IPS-NIHi7 (cell line): ENCODE measurements around the gene PRSS21.

ENCODE experiments used
- DNase-seq: peaks from one replicate; pipeline ENCODE4 v3.0.0; 2012; ENCODE audit warnings: mixed read lengths; ENCODE audit errors: extremely low spot score

Gene PRSS21, protein sequence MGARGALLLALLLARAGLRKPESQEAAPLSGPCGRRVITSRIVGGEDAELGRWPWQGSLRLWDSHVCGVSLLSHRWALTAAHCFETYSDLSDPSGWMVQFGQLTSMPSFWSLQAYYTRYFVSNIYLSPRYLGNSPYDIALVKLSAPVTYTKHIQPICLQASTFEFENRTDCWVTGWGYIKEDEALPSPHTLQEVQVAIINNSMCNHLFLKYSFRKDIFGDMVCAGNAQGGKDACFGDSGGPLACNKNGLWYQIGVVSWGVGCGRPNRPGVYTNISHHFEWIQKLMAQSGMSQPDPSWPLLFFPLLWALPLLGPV

DNA sequence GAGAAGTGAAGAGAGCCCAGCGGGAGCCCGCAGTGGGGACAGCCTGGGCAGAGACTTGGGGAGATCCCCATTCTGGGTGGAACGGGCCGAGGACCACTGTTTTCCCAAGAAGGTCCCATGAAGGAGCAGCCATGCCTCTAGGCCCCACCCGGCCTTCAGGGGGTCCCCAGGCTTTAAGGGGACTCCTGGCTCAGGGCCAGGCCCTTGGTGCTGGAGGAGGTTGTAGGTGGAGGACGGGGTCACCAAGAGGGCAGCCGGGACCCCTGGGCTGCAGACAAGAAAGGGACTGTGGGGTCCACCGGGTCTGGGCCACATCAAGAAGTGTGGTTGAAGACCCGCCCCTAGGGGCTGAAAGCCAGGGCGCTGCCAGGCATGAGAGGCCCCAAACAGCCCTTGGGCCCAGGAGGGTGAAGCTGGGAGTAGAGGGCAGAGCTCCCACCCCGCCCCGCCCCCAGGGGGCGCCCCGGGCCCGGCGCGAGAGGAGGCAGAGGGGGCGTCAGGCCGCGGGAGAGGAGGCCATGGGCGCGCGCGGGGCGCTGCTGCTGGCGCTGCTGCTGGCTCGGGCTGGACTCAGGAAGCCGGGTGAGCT, at the start of gene PRSS21:
Gene PRSS21, plus strand, starts transcription at position 487 of the 589 bp plus-strand sequence. Its CDS starts 32 bp downstream, at position 519.
- DNase-seq: peak; percentile 70

DNA sequence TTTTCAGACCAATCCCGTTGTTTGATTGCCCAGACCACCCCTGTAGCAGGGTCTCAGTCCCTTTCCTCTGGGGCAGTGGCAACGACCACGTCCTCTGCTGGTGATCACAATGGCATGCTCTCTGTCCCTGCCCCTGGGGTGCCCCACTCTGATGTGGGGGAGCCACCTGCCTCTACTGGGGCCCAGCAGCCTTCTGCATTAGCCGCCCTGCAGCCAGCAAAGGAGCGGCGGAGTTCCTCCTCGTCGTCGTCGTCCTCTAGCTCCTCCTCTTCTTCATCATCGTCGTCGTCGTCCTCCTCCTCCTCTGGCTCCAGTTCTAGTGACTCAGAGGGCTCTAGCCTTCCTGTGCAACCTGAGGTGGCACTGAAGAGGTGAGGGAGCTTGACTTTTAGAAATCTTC, 49.1 kb upstream of the PRSS21 start:
- DNase-seq: no peak

DNA sequence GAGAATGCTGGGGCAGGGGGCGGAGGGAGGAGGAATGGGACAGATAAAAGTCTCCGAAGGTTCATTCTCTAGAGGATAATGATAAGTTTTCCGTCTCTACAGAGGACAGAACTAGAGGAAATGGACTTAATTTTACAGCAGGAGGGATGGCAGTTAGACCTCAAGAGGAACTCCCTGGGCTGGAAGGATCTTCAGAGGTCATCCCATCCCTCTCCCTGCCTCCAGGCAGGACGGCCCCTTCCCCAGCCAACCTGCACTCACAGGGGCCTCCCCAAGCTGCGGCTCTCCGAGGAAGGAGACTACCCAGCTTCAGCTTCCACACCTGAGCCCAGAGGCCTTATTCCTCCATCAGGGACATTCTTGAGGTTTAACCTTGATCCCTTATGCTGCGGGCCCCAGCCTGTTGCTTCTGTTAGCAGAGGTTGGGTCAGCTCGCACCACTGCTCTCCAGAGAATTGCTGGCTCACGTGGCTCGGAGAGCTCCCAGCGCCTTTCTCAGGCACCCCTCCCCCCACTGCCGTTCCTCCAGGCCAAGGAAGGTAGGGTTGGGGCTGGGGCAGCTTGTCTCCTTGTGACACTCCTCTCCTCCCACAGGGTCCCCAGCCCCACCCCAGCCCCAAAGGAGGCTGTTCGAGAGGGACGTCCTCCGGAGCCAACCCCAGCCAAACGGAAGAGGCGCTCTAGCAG, 48.5 kb upstream of the PRSS21 start:
- DNase-seq: no peak

DNA sequence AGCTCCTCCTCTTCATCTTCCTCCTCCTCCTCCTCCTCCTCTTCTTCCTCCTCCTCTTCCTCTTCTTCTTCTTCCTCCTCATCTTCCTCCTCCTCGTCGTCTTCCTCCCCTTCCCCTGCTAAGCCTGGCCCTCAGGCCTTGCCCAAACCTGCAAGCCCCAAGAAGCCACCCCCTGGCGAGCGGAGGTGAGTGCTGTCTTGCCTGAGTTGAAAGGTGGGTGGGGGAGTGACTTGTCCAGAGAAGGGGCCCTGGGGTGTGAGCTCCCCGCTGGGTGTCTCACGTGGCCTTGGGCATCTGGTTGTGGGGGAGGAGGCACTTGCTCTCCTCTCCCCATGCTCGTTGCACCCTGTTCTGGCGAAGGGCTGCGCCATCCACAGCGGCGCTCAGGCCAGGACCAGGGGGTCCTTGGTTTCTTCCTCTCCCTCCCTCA, 47.9 kb upstream of the PRSS21 start:
- no peak for DNase-seq

DNA sequence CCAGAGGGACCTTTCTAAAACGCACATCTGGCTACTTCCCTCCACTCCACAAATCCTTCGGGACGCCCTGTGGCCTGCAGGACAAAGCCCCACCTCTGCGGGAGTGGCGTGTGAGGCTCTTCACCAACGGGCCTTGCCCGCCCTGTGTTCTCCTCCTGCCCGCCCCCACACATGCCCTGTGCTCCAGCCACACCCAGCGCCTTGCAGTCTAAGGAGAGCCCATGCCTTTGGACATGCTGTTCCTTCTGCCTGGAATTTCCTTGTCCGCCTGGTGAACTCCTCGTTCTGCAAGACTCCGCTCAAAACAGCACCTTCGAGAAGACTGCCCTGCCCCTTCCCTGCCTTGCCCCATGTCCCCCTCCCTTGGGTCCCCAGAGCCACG, 47.4 kb upstream of the PRSS21 start:
- DNase-seq: no peak

DNA sequence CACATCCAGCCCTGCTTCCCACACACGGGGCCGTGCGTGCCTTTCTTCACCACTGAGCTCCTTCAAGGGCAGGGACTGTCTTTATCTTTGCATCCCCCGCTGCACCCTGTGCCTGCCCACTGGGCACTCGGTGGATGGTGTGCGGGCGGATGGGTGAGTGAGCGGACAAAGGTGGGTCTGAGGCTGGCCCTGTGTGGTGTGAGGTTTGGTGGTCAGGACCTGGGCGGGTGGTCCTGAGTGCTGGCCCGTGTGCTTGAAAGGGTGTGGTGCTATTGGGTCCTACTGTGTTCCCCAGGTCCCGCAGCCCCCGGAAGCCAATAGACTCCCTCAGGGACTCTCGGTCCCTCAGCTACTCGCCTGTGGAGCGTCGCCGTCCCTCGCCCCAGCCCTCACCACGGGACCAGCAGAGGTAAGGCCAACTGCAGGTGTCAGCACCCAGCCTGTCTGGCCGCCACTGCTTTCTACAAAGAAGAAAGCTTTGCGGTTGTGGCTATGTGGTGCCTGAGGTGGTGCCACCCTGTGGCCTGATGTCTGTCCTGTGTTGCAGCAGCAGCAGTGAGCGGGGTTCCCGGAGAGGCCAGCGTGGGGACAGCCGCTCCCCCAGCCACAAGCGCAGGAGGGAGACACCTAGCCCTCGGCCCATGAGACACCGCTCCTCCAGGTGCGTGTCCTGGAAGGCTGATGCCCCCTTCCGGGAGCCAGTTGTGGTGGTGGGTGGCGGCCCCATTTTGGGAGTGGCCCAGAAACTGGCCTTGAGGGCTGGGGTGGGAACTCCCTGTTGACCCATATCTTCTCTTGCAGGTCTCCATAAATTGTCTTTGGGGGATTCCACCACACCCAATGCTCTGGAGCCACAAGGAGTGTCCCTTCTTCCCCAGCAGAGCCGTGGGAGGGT, 46.7 kb upstream of the PRSS21 start:
- DNase-seq: no peak

DNA sequence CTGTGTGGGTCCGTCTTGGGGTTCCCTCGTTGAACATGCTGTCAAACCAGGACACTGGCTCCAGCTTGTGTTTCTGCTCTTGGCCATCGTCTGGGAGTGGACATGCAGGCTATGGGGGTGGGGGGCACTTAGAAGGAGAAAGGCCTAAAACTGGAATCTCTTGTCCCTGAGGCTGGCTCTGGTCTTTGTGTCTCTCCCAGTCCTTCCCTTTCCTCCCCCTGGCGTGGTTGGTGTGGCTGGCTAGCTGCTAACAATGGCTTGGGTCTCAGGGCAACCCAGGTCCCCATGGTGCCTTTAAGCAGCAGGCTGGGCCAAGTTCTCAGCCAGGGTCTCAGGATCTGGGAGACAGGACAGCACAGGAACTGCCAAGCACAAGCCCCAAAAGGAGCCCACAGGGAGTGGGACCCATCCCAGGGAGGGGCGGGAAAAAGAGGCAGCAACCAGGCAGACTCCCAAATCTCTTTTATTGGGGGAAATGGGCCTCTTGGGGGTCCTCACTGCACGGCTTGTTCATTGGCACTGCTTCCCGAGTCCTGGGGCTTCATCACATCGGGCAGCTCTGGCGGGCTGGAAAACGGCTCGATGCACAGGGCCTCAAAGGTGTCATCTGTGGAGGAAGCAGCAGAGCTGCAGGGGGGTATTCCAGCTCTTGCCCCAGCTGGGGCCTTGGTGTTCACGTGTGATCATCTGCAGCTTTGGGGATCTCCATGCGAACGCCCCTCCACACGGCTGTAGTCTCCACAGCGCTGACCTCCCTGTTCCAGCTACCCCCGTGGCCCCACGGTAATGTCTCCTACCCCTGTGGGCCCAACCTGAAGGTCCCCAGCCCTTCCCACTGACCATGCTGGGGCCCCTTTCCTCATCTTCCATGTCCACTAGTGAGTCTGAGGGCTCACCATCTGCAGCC, 45.3 kb upstream of the PRSS21 start:
- no peak for DNase-seq

DNA sequence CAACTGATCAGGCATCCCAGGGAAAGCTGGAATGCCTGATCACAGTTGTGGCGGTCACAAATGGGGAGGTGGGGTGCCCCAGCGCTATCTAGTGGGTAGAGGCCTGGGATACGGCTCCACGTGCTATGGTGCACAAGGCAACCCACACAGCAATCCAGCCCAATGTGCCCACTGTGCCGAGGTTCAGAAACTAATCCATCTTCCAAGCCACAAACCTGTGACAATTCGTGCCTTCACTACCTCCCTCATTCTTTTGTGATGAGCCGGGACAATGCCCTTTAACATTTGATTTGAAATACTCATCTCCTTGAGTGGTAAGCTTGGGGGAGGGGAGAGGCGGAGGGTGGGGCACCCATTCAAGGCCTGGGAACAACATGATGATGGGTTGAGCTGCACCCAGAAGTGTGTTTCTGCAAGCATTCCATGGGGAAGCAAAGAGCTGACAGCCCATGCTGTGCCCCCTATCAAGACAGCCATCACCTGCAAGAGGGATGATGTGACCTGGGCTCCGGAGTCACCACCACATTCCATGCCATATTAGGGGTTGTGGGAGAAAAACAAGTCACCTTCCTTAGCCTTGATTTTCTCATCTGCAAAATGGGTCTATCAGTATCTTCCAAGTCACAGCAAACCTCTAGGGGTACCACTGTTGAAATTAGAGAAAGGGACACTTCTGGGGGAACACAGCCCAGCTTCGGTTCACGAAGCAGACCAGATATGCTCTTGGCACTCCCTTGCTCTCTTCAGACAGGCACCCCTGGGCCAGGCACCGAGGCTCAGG, 43.7 kb upstream of the PRSS21 start:
- DNase-seq: no peak

DNA sequence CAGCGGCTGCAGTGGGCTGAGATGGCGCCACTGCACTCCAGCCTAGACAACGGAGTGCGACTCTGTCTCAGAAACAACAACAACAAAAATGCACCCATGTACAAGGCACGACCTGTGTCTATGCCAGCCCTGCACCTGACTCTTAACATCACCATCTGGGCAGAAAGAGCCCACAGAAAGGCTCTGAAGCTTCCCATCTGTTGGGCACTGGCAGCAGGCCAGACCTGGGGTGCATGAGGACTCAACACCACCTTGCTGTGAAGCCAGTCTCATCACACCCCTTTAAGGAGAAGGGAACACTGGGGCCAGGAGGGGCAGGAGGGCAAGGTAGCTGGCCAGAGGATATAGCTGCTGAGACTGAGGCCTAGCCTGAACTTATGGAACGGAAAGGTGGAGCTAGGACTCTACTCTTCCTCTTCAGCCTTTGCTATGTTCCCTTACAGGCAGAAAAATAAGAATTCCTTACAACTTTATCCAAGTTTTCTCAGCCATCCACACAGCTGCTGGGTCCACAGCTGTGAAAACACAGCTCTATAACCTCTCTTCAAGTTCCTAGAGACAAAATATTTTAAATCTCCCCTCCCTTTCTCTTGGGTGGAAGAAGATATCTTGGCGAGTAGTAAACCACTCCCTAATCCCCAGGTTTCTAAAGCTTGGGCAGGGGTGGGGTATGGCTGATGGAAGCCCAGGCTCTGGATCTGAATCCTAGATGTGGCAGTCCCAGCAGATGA, 42.7 kb upstream of the PRSS21 start:
- DNase-seq: no peak

DNA sequence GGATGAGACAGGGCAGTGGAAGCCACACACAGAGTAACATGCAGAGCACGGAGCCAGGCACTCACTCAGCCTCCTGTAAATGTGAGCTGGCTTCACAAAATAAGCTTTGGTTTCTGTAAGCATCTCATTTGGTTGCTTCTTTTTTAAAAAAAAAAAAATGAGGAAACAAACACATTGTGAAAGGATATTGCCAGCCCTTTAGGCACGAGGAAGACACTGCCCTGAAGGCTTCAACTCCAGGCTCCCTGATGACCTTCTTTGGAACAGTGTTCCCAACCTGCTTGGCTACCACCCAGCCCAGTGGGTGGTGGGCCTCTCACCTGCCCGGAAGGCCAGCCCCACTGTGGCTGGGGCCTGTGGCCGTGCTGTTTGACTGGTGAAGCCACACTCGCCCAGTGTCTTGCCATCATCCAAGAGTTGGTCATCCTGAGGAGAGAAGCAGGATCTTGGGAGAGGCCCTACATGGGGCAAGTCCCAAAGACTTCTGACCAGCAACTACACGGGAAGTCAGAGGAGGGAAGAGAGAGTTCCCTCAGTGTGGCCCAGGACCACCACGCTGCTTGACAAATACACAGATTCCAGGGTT, 41.8 kb upstream of the PRSS21 start:
- DNase-seq: no peak

DNA sequence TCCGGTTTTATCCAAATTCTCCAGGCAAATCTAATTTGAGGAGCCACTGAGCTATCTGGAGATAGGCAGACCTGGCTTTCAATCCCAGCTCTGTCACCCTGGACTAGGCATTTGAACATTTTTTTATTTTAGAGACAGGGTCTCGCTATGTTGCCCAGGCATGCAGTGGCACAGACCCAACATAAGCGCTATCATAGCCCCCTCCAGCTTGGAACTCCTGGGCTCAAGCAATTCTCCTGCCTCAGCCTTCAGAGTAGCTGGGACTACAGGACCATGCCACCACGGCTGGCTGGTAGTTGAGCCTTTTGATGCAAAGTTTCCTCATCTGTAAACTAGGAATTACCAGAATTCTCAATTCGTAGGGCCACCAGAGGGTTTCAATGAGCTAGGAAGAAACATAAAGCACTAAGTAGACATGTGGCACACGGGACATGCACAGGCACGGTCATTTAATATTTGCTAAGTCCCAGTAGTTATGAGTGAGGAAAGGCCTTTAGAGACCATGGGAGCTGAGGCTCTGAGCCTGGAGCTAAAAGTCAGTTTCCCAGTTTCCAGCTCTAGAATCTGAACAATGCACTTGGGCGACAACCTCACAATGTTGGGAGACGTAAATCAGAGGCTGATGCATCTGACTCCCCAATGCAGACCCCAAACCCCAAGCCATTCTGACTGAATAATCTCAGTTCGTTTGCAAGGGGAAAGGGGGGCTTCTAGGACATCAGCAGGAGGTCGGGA, 41.1 kb upstream of the PRSS21 start:
- no peak for DNase-seq

DNA sequence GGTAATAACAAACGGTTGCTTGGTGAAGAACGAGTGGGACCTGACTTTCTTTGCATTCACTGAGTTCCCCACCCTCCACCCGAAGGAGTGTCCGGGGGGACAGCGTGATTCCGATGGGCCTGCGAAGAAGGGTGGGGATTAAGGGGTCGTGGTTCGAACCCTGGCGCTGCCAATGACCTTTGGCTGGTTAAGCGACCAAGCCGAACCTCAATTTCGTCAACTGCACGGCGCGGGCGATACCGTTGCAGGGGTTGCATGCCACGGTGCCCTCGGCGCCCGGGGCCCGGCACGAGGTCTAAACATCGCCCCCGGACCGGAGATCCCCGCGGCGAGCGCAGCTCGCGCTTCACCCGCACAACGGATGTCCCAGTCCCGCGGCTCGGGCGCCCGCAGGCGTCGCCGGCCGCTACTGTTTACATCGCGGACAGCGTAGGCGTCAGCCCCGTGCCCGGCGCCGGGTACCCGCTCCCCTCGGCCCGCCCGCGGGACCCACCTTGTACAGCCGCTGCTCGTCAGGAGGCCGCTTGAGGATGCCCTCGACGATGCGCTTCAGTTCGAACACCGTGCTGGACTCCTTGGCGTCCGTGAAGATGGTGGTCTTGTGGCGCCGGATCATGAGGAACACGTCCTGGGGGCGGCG, 40.4 kb upstream of the PRSS21 start:
- DNase-seq: no peak

DNA sequence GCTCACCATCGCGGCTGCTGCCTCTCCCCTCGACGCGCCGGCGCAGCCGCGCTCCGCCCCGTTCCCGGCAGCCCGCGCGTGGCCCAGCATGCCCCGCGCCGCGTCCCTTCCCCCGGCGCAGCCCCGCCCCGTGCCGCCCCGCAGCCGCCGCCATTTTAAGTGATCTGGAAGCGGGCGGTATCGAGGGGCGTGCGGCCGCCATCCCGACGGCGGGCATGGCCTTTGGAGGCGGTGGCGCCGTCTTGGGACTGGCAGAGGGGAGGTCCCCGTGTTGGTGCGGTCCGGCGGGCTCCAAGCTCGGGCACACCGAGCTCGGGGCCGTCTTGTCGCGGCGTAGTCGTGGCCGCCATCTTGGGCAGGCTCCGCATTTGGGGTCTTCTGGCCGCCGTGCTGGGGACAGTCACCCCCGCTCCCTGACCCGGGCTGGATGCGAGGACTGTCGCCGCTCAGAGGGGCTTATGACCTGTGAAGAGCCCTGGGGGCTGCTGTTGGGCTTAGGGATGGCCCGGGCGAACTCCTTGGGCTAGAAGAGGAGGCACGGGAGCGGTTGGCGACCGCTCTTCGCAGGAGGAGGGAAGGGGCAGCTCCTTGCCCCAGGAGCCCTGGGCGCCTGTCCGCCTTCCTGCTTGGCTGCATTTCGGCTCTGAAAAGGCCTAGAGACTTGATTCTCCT, 39.7 kb upstream of the PRSS21 start, which contains the start of gene ELOB:
Gene ELOB, minus strand, starts transcription at position 50 of the 672 bp plus-strand sequence. Its CDS starts 41 bp downstream, at position 9.
- DNase-seq: peak; percentile 96

DNA sequence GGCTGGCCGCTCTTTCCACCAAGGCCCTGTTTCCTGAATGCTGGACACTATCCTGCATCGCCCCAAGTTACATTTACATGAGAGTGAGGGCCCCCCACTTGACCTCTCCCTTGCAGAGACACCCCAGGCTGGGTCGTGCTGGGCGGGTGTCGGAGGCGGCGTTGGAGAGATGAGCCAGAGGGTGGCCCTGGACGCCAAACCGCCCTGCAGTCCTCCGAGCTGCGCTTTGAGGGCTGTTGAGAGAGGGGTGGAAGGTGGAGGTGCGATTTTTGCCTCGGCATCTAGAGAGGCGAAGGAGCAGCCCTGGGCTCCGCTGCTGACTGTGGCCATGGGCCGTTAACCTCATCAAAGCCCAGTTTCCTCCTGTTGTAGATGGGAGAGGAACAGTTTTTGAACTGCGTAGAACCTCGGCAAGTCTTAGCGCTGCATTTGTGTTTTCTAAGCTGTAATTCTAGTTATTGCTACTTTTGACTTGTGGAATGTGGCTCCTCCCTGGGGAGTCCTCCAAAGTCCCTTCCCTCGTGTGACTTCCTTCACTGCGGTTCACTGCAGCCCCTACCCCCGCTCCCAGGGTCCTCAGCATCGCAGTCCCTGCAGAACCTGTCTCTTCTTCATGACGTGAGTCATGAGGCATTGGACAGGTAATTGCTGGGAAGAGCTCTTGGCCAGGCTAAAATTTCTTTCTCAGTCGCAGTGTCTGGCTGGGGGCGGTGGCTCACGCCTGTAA, 39.0 kb upstream of the PRSS21 start:
- DNase-seq: peak; percentile 56

DNA sequence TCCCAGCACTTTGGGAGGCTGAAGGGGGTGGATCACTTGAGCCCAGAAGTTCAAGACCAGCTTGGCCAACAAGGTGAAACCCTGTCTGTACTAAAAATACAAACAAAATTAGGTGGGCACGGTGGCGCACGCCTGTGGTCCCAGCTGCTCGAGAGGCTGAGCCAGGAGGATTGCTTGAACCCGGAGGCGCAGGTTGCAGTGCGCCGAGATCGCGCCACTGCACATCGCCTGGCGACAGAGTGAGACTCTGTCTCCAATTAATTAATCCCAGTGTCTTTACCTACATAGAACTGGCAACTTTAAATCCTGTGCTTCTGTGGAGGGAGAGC, 38.4 kb upstream of the PRSS21 start:
- no peak for DNase-seq

DNA sequence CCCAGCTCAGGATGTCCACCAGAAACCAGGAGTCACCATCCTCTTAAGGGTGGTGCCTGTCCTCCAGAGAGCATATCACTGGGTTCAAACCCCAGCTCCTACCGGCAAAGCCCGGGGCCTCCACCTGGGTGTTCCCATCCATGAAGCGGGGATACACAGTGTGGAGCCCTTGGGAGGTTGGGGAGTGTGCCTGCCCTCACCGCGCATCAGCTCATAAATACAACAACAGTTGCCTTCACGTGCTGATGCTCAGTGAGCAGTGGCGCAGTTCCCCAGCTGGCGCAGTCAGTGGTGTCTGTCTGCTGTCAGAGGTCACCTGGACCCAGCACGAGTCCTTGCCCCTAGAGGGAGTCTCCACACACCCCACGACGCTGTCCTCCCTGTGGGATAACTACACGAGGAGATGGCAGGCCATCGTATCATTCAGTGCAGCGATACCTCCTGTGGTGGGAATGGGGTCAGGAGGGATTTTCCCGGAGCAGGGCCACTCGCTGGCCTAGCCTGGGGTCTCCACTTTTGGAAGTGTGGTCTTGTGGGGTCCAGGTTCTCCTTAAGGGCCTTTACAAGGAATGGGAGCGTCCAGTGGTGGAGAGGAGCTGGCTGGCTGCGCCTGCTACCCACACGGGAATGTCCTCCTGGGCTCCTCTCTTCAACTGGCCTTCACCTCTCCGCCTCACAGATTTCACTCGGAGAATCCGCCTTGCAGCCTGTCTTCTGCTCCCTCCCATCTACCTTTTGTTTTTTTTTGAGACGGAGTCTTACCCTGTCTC, 37.7 kb upstream of the PRSS21 start:
- DNase-seq: no peak
